ENCODE measurements around the gene DMD.
"Not testable (repeated sequence)": the region's sequence is repeated elsewhere in the genome, so short reads cannot be mapped to it uniquely, and the experiment has no call there.

The DMD gene

DNA sequence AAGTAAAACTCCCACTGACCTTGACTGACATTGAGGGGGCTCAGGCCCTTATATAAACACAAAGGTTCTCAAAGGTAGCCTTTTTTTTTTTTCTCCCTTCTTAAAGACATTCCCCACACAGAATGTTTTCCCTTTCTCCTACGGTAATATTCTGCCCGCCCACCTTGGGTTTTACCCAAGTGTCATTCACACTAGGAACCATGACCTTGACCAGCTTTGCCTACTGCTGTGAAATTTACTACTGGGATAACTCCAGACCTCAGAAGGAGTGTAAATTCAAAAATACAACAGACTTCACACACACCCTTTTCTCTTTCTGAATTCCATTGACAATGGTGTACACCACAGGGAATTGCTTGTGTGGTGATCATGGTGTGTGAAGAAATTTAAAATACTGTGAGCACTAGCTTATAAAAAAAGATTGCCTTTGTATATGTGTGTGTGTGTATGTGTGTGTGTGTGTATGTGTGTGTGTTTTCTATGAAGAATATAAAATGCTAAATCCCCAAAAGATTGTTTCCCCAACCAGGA lies 1550.0 kb downstream of the DMD start:
- DNase-seq: no peak

DNA sequence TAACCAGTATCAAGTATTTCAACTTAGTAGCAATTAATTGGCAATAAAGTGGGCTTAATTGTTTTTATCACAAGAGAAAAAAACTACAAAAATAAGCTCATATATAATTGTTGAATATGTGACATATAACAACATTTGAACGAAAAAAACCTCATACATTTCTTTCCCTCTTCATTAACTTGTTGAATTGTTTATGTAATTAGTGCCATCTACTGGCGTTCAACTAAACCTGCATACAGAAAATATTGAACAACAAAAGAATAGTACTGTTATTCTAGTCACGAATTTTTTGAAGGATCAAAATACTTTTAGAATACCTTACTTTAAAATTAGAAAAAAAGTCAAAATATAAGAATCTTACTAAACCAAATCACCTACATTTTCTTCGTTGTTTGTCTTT lies 1553.0 kb downstream of the DMD start:
- DNase-seq: no peak

DNA sequence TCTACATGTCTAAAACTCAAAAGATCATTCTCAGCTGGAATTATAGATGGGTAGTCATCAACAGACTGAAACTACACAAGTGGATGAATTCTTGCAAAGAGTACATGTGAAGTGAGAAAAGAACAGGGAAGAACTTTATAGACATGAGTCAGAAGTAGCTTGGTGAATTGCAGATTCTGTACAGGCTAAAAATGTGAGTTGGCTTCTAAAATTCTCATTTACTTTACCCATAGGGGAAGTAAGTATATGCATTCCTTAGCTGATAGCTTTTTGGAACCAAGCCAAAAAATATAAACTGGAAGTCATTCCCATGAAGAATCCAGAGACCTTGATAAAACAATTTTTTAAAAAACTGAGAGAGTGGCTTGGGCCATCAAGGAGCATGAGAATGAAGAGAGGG lies 1555.3 kb downstream of the DMD start:
- no peak for DNase-seq

DNA sequence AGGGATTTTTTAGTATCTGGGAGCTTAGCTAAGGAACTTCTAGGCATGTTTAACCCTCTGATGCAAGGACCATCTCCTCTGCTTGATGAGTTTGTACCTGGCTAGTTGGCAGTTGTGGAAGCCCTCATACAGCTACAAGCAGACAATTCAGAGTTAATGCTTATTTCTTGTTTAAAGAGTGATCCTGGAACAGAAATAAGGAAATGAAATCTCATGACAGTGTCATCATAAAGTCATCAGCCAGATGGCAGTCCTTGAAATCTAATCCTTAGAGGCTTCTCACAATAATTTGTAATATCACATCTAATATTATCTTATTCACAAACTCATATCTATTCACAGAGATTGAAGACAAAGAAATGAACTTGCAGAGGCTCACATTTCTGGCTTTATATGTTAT lies 1557.9 kb downstream of the DMD start:
- DNase-seq: no peak

DNA sequence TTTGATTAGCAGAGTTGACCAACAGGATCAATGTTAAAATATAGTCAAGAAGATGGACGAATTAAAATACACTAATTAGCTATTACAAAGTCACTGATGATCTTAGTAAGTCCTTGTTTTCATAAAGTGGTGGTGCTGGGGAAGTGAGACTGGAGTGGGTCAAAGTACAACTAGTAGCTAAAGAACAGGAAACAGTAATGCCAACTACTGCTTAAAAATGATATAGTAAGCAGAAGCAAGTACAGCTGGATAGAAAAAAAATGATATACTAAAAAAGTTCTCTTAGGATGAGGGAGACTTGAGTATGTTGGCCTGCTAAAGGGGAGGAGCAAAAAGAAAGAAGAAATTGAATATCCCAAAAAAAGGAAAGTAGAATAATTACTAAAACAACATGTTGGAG lies 1558.7 kb downstream of the DMD start:
- DNase-seq: no peak

DNA sequence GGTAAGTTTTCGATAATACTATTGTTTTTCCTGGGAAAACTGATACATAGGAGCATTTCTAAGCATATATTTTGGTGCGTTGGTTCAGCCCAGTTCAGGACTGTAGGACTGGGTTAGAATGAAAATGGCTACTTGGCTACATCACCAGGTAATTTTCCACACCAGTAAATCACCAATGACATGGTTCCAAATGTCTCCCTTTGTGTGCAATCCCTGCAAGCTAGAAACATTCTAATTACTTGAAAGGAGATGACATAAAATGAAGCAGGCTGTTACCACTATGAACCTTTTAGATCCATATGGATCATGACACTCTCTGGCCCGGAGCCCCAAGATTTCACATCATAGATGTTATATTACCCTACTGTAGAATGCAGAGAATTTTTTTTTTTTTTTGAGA lies 1562.1 kb downstream of the DMD start:
- DNase-seq: no peak

DNA sequence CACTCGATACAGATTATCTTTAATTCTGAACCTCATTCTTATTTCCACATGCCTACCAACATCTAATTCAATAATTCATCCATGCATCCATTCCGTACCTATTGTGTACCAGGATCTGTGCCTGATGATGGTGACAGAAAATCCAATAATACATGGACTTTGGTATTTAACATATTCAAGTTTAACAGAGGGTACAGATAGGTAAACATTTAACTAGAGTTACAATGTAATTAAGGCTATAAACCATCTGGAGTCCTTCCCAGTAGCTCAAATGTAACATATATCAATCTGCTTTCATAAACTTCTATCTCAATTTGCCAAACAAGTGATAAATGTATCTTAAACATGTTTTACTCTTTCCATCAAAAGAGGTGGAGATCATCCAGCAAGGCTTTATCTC lies 1578.0 kb downstream of the DMD start:
- no peak for DNase-seq

DNA sequence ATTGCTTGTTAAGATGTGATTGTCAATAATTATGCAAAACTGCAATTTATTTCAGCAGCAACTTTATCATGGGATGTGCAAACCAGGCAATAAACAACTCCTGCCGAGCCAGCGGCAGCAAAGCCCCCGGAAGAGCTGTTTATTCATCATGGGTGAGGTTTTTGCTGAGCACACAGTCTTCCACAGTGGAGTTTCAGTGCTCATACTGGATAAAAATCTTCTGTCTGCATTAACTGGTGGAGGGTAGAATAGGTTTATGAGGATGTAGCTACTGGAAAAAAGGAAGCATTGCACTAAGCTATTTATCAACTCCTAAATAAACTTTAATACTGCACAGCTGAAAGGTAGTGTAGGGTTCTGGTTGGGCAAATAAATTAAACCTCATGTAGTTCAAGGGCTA lies 1582.2 kb downstream of the DMD start:
- DNase-seq: no peak

DNA sequence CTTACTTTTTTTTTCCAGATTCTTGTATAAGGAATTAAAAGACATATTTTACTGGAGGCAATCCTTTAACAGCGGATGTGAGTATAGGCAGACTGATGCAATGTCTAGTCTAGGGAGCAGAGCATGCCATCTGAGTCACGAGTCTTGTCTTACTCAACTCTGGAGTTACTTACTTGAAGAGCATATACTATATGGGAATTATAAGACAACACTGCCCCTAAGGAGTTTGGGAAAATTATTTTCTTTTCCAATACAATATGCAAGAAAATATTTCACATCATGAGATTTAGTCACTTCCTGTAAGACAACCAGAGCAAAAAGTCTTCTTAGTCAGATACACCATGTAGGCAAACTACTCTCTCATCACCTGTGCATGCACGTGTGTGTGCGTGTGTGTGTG lies 1602.2 kb downstream of the DMD start:
- no peak for DNase-seq

DNA sequence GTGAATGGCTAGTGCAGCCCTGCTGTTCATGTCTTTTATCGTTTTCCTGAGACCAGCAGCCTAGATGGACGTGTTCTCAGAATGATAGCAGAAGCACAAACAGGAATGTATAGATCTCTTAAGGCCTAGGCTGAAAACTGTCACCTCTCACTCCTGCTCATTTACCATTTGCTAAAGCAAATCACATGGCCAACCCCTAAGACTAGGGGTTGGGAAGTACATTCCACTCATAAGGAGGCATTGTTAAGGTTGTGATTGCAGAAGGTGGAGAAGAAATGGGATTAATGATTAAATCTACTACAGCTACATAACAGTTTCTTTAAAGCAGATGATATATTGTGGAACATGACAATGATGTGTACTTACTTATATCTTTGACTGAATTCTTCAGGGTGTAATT lies 1602.7 kb downstream of the DMD start:
- no peak for DNase-seq

DNA sequence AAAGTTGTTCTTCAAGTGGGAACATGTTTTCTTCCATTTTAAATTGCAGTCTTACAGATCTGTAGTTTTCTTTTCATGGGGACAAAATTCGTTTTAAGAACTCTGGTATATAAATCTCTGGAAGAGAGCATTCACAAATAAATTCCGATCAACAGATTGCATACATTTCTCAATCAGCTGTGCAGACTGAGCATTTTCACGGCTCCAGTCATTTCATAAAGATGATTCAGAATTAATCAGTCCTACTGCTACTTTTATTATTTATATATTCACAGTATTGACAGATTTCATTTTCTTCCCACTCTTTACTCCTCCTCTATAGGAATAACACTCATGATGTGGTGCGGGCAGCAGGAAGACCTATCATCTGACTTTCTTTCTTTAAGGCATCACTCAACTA lies 1604.6 kb downstream of the DMD start:
- DNase-seq: no peak

DNA sequence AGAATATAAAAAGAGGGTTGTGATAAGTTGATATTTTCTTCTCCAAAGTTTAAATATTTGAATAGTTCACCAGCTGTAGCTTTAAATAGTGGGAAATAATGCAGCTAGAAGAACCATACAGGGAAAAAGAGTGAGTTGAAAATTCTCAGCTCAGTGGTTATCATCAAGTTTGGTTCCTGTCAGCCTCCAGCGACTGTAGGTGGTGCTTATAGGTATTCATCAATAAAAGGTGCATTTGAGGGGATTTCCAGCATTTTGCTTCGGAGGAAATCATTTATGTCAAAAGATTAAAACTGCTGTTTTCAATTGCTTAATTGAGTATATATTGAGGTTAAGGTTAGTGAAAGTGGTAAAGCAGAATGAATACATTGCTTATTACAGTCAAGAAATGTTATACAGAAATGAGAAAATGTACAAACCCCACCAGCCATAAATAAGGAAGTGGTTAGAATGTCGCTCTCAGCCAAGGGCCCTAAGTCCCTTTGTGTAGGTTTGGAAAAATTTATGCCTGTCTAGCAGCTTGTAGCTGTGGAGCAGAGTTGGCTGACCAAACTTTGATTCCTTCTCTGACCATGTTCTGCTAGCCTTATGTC lies 1606.6 kb downstream of the DMD start:
- DNase-seq: no peak

DNA sequence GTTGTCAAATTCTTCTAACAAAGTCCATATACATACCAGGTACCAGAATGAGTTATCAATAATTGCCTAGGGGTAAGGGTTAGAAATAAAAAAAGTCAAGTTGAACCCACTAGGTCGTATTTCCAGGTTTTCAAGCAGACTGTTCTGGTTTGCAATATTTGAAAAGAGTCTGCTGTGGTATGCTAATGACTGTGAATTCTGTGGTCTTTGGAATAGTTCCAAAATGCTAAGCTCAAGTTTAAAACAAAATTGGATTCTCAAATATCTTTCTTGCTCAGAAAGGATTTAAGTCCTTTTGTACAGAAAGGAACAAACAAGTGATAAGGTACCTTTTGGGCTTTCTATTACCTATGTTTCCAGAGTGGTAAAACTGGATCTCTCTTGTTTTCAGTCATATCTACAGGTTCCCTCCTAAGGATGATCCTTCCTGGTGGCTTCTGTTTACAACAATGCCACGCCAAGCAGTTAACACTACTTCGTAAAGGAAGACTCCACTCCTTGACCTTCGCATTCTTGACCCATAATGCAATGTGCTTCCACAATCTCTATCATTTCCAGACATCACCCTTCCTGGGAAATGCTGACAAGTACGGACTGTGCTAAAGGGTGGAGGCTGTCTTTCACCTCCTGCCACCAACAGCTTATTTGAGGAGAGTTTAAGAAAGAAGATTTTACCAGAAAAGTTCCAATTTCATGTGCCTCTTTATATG lies 1607.8 kb downstream of the DMD start:
- no peak for DNase-seq

DNA sequence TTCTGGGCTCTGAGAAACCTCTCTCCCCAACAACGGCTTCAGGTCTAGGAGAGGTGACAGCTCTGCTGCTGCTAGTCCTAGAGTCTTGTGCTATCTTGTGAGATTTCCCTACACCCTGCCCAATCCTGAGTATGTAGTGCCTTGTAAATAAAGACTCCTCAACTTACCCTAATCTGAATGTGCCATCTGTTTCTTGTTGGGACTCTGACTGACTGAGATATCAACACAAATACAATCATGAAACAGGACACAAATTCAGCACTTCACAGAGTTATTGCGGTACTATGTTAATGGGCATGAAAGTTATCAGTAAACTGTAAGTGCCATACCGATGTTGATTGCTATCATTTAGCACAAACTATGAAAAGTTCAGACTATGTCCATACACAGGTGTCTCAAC lies 1610.5 kb downstream of the DMD start:
- DNase-seq: no peak

DNA sequence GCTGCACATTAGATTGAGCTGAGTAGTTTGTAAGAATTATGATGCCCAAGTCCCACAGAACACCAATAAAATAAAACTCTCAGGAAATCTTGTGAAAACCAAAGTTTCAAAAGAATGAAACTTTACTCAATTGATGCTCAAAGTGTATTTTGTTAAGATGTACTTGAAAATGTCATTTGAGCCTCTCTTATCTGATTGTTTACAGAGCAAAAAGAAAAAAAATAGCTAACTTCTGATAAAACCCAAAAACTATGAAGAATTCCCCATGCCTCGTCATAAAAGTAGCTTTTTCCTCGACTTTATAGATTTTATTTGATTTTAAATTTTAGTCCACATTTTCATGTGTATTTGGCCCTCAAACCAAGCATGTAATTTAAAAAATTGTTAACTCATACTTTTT lies 1618.0 kb downstream of the DMD start:
- DNase-seq: no peak

DNA sequence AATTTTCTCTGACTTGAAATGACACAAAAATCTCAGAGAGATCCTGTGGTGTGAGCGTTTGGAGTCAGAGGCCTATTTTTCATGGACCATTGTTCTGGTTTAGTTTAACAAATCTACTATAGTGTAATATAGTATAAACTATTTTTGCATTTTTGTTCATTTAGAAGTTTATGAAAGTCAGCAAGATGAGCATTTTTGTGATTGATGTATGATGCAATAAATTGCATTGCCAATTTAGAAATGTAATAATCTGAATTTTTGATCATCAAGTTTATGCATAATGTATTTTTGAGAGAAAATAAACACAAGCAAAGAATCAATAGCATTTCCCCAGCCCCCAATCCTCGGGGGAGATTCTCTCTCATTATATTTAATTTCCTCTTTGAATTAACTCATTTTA lies 1620.0 kb downstream of the DMD start:
- no peak for DNase-seq

DNA sequence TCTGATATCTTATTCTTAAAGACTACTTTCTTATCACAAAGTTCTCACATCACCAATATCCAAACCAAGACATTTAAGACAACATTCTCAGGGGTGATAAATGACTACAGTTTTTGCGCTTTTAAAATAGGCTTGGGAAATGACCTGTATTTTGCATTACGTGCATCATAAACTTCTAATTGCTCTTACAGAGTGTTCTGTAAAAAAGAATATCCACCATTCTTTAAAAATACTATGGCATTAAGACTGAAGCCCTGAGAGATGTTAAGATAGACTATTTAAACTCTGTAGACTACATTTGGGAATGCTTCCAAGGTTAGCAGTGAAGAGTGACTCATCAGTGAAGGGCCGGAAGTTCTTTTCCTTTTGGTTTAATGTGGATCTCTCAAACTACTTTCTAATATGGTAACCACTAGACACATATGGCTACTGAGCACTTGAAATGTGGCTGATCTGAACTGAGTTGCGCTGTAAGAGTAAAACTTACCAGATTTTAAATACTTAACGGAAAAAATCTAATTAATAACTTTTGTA lies 1620.7 kb downstream of the DMD start:
- no peak for DNase-seq

DNA sequence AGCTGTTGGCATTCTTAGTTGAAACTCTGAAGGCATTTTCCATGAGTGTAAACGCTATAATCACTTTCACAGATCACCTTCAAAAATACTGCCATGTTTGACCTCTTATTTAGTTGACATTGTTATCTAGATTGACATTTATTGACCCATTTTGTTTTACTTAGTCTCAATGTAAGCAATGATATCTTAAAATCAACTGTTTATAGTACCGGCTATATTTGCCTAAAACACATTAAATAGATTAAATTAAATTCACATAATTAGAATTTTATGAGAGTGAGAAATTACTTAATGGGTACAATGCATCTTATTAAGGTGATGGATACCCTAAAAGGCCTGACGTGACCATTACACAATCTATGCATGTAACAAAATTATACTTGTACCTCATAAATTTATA lies 1621.8 kb downstream of the DMD start:
- no peak for DNase-seq

DNA sequence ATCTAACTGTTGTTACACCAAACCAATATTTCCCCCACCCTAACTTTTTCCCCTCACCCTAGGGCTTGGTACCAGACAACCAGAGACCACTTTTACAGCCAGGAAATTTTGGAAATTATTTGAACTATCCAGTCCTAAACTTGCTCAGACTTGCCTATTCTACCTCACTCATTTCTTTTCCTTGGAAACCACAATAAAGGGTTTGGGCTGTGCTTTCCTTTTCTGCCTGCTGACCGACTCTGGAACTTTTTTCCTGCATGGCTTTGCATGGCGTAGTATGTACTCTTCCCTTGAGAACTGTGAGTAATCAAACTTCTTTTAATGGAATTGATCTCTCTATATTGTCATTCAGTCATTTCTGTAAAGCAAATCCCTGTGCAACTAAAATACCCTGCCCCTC lies 1623.0 kb downstream of the DMD start:
- no peak for DNase-seq

DNA sequence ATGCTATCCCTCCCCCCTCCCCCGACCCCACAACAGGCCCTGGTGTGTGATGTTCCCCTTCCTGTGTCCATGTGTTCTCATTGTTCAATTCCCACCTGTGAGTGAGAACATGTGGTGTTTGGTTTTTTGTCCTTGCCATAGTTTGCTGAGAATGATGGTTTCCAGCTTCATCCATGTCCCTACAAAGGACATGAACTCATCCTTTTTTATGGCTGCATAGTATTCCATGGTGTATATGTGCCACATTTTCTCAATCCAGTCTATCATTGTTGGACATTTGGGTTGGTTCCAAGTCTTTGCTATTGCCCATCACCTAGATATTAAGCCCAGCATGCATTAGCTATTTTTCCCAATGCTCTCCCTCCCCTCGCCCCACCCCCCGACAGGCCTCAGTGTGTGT lies 1627.5 kb downstream of the DMD start:
- DNase-seq: not testable (repeated sequence)

DNA sequence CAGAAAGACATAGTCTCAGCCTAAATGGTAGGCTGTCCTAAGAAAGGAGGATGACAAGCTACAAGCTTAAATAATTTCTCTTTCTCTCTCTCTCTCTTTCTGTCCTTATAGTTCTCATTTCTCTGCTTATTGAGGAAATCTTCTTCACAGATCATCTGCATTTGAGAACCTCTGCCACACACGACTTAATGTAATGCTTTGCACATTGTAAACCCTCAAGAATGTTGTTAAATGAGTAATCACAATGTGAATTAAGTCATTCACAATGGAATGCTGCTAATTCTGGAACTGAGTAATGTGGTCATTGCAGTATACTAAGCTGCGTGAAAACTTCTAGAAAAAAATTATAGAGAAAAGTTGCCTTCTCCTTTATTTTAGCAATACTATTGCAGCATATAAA lies 1630.6 kb downstream of the DMD start:
- DNase-seq: no peak

DNA sequence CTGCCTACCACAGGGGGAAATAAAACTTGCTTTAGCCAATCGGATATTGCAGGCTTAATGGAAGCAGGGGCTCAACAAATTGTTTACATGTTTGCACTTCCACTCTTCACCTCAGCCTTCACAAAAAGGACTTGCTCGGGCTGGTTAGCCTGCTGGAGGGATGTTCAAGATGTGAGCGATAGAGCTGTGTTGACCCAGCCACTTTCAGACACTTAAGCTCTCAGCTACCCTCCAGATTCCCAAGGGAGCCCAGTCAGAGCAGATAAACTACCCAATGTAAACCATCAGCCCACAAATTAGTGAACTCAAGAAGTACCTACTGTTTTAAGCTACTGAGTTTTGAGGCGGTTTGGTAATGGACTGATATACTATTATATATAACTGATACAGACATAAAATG lies 1631.1 kb downstream of the DMD start:
- no peak for DNase-seq

DNA sequence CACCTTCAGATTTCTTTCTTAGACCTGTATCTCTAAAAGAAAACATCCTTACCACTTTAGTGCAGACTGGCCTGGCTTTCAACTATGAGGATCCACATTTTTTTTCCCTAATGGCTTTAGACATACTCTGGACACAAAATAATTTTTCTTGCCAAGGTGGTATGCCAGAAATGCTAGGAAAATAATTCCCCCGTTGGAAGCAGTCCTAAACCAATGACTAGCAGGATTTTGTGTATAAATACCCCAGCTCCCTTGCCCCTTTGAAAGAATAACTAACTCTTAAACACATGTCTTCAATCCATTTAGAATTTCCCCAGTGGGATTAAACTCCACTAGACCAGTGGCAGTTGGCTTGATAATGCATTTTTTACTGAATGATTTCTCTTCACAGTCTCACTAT lies 1639.0 kb downstream of the DMD start:
- DNase-seq: no peak

DNA sequence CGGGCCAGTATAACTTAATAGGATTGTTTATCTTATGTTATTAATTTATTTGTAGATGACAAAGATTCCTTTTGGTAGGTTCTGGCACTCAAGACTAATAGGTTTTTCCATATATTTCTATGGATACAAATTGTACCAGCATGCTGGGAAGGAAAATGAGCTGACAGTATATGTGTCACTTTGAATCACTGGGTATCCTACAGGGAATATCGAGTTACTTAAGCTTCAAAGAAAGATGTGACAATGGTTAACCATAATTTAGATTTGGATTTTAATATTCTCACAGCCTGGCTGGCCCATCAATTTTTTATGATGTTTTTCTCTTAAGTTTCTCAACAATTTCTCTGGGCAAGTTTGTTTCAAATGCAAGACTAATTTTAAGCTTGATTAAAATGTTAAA lies 1640.7 kb downstream of the DMD start:
- no peak for DNase-seq

DNA sequence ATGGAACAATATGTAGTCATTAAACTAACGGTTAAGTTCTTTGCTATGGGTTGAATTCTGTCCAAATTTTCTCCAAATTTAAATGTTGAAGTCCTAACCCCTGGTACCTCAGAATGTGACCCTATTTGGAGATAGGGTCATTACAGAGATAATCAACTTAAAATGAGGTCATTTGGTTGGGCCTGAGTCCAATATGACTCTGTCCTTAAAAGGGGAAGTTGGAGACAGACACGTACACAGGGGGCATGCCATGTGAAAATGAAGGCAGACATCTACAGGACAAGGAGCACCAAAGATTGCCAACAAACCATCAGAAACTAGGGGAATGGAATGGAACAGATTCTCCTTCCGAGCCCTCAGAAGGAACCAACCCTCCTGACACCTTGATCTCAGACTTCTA lies 1647.6 kb downstream of the DMD start:
- DNase-seq: no peak

All from stimulated activated CD4-positive, alpha-beta T cell treated with anti-CD3 and anti-CD28 coated beads, Interleukin-2, amount 100 ng/mL, for 24 hours (primary cell).